Measurements from ENCODE around the gene DLG4.

GRCh38 chr17:7260151-7260550 lies 40.5 kb upstream of the DLG4 start:
- TF ChIP-seq POLR2A (IDR thresholded peaks at IDR 0.05) (no peak), CTCF (IDR thresholded peaks at IDR 0.05) (no peak), POLR2AphosphoS5 (IDR thresholded peaks at IDR 0.05) (no peak)
